ENCODE data around the gene HOXB3.
A peak's percentile ranks its signal among the peaks of the same experiment; 100 is the strongest.

Gene HOXB3

DNA sequence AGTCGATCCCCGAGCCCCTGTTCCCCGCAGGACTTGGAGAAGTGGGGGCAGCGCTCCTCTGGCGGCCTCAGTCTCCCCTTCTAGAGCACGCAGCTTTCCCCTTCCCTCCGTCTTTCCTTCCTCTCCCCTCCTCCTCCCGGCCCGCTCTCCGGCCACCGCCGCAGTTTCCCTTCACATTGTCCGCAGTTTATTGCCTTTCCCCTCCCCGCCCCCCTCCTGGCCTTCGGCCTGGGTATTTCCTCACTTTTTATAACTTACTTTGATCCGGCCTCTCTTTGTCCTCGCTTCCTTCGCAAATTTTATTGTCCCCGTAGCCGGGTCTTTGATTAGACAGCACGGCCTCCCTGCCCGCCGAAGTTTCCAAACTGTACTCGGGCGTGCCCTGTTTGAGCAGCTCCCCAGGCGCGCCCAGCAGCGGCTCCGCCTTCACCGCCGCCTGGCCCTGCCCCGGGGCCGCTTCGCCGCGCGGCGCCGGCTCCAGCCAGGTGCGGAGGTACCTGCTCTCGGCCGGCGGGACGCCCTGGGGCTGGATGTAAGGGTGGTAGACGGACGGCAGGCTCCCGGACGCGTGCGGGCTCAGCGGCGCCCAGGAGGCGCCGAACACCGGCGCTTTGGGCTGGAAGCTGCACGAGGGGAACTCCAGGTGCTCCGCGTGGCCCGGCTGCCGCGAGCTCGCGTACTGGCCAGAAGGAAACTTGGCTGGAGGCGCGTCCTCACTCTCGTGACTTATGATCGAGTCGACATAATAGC, 35.6 kb upstream of the HOXB3 start:
- DNase-seq: no peak

DNA sequence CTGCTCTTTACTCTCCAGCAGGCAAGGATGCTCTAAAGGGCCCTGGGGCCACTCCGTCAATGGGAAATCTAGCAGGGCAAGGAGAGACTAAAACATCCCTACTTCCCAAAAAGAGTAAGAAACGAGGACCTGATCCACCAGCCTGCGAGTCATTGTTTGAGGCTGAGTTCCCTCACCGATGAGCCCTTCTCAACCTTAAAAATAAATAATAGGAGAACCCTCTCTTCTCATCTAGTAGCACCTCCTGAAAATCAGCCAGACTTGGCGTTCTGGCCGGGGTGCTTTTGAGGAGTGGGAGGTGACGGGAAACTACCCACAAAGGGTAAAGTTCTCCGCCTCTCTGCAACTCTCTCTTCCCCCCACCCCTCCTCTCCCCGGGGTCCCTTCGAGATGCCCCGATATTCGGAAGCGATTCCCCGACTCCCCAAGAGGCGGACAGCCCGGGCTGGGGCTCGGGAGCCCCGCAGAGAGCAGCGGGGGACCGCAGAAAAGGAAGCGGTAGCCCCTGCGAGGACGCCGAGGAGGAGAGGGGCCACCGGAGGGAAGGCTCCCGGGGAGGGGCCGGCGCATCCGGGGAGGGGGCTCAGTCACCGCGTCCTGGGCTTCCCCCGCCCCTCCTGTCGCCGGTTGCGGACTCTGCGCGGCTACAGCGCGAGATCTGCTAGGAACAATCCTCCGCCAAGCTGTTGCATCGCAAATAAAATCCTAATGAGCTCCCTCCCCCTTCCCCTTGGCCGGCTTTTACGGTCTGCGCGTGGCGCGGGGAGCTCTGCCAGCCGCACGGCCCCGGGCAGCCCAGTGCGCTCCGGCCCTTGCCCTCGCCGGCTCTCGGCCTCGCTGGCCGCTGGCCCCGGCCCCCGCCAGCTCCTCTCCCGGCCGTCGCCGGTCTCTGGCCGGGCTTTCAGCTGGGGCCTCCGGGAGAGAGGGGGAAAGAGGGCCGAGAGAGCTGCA, 34.8 kb upstream of the HOXB3 start:
- peak; percentile 60 for DNase-seq

DNA sequence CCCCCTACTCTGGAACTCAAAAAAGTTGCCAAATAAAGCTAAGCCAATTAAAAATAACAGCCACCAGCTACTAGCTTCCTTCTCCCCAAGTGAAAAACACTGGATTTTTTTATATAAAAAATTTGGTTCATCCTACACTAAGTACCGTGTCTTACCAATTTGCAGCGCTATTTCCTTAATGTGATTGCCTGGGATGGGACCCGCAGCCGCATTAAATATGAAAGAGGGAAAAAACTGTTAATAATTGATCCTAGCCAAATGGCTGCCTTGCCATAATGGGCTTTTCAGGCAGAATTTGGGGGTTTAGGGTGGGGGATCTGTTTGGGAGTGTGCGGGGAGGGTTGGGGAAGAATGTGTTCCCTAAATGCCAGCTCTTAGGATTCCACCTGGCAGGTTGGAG, 34.1 kb upstream of the HOXB3 start:
- DNase-seq: no peak

DNA sequence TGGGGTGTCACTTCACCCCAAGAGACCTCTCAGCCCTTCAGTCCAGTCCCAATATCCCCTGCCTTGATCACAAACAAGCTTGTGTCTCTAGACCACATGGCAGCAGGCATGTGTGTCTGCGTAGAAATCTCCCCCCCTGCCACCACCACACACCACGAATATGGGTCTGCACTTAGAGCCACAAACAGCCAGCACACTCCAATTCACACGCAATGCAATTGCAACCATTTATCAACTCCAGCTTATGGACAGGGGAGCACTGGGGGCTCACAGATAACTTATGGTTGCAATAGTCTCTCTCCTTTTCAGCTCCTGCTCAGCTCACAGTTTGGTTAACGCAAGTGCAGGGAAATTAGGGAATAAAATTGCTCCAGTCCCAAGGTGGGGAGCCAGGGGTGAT, 33.5 kb upstream of the HOXB3 start:
- DNase-seq: no peak

DNA sequence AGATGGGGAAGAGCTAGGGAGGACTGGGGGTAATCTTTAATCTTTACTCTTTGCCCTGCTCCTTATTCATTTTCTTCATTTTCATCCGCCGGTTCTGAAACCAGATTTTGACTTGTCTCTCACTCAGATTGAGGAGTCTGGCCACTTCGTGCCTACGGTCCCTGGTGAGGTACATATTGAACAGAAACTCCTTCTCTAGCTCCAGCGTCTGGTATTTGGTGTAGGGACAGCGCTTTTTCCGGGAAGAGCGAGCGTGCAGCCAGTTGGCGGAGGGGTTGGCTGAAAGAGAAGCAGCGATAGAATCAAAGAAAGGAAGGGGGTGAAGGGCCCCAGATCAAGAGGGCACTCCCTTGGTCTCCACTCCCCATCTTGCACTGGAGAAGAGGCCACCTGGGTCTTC, 32.8 kb upstream of the HOXB3 start:
- DNase-seq: no peak

GRCh38 chr17:48621410-48622392, 31.7 kb upstream of the HOXB3 start:
- DNase-seq: no peak

DNA sequence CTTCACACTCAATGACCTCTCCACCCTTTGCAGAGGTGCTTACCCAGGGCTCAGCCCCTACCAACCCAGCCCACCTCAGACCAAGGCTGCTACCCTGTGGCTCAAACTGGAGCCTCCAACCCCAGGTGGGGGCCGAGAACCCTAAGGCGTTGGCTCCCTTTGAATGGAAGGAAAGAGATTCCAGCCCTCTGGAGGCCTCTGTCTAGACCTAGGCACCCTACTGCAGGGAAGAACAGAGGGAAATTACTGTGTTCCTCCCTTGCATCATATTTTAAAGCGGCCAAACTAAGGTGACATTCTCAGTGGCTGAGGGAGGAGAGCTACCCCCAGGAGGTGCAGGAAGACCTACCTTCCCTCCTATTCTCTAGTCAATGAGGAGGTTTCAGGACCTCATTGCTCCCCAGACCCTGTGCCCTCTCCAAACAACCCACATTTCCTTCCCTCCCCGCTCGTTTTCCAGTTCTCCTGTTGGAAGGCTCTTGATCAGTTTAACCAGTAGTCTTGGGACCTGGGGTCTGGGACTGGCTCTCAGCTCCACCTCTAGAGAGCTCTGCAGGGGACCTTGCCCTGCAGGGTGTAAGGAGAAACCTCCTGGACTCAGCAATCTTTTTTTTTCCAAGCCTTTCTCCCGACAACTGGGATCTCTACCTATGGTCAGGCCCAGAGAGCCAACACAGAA, 30.6 kb upstream of the HOXB3 start:
- no peak for DNase-seq

DNA sequence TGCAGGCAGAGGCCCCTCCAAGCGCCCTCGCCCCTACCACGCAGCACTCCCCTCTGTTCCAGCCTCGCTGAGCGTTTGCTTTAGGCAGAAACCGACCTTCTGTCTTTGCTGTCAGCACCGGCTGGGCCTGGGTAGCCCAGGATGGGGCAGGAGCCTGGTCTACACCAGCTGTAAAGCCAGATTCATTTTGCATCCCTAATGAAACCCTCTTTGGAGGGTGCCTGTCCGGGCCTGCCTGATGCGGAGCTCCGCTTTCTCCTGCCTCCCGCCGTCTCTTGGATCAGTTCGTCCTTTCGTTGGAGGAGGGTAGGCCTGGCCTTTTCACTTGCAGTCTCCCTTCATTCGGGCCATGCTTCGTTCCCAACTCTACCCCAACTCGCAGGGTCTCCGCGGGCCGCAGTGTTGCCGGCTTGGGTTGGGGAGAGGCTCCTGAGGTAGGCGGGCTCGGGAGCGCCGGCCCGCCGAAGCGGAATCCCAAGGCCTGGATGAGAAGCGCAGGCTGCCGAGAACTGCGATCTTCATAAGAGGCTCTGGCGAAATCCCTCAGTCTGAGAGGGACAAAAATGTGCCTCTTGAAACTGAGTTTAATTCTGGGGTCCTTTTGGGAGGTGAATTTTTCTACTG, 29.9 kb upstream of the HOXB3 start:
- DNase-seq: no peak

GRCh38 chr17:48618256-48618896, 28.3 kb upstream of the HOXB3 start:
- DNase-seq: peak; percentile 96

DNA sequence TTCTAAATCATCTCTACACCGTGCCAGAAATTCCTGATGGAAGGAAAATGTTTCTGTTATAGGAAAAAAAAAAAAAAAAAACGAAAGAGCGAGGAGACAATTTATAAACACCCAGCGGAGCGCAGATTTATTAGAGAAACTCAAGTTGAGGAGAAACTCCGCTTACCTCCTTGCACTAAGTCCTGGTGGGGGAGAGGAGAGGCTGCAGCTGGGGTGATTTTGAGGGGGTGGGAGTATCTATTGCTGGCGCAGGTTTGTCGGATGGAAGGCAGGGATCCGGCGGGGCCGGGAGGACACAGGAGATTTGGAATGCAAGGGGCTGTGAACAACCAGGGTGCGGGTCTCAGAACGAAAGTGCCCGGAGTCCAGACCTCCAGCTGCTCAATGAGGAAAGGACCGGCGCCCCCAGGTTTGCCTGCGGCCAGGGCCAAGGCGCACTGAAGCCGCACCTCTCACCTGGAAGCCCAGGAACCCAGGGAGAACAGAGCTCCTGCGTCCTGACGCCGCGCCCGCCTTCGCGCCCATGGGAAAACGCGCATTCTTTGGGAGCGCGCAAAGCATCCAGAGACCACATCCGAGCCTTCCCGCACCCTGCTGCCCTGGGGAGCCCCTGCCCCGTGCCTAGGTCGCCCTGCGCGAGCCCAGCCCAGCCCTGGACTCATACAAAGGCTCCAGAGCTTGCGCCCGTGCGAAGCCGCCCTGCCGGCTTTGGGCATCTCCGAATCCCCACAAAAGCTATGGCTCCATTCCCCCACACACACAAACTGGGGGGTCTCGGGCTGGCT, 27.6 kb upstream of the HOXB3 start:
- peak; percentile 53 for DNase-seq

DNA sequence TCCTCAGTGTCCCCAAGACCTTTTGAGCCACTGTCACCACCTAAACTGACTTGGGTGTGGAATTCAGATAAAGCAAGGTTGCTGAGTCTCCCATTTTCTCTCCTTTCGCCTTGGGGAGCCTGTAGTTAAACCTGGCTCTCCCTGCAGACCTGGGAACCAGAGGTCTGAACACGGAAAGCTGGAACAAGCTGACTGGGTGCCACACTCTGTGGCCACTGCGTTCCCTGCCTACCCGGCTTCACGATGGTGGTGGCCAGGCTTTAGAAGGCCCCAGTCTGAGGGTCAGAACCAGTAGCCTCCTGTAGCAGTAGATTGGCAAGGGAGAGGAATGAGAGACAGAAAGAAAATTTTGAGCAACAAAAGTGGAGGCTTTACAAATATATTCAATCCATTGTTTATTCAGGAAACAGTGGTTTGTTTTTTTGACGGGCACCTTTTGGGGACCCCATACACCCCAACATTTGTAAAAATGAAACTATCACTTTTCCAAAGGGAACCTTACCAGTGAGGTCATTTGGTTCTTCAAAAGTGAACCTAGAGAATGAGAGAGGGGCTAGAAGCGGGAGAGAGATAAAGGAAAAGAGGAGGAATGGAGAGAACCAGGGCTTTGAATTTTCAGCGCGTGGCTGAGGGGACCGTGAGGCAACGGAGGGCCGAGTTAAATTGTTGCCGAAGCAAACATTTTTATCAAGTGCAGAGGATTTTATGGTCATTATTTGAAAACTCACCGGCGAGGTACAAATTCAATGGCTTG, 26.9 kb upstream of the HOXB3 start:
- no peak for DNase-seq

DNA sequence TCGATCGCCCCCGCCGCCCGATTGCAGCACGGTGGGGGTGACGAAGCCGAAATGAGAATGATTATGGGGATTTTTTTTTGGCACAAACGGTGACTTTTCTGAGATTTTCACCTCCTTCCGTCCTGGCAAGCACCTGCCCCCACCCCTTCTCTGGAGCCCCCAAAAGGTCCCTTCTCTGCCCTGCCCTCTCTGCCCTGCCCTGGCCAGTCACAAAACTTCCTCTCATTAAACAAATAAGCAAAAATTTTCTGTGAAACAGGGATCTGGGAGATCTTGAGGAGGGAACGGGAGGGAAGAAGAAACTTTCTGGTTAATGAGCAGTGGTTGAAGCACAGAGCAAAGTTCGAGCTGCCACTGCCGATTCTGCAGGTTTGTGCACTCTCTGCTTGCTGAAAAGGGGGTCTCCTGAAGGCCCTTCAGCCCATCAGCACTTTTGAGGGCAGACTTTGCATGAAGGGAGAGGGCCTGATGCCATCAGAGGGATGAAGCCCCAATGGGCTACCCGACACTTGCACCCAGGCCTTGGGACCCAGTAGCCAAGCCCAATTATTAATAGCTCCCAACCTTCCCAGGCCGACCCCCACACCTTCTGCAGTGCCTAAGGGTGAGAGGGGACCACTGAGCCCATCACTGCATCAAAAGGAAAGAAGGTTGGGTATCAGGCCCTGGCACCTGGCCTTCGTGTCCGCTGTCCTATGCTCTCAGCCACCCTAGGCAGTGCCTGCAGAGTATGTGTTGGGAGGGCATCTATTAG, 26.1 kb upstream of the HOXB3 start:
- DNase-seq: peak; percentile 14

DNA sequence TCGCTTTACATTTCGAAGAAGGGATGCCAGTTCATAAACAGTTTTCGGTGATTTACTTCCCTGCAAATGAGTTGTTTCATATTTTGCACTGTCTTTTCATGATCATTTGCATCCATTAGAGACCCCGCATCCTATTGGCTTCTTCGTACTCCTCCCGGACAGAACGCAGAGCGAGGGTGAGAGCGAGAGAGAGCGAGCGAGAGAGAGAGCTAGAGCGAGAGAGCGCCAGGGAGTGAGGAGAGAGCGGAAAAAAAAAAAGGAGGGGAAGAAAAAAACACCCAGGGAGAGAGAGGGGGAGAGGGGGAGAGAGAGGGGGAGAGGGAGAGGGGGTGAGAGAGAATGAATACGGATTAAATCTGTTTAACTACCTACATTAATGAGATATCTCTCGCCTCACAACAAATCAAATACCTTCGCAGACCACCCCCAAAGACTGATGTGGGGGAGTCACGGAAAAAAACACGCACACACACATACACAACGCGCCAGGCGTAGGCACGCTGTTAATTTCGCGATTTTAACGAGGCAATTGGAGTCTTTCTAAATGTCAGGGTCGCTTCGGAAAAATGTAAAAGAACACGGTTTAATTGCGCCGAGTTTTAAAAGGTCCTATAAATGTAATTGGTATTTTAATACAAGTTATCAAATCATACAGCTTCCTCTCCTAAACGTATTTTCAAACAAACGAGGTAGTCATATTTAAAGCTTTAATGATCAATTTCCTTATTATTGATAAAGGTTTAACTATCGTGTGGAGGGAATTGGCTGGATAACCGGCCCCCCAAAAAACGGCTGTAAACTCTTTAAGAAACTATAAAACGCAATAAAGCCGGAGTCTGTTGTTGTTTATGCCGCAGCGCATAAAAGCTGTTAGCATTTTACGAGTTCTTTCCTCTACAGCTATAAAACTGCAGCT, 25.3 kb upstream of the HOXB3 start, which contains the start of gene HOXB8:
Gene HOXB8 (minus strand): TSS at position 246 of the 916 bp plus-strand sequence. CDS start 588 bp downstream, outside the sequence.
- DNase-seq: peak; percentile 57

DNA sequence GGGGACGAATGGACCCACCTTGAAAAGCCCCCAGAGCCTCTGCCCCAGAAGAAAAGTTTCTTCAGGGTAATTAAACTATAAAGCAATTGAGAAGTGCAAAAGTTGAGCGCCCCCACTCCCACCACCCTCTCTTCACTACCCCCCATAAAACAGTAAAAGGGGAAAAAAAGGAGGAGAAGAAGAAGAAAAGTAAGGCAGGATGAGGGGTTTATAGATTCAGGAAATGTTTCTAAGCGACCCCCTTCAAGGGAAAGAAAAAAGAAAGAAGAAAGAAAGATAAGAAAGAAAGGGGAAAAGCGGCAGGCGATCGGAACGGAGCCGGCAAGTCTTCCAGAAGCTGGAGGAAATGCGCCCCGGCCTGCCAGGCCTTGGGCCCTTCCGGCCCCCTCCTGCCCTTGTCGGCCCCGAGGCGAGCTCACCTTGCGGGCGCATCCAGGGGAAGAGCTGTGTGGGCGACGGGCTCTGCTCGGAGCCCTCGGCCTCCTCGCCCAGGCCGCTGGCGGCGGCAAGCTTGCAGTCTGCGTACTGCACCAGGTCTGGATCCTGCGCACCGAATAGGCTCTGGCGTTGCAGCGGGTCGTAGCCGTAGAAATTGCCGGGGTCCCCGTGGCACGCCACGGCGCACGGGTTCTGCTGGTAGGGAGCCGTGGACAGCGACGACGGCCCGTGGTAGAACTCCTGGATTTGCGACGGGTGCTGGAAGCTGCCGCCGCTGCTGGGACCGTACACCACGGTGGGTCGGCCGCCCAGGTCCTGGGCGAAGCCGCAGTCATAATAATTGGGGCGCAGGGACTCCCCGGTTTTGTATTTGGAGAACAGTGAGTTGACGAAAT, 24.0 kb upstream of the HOXB3 start:
- DNase-seq: peak; percentile 65

DNA sequence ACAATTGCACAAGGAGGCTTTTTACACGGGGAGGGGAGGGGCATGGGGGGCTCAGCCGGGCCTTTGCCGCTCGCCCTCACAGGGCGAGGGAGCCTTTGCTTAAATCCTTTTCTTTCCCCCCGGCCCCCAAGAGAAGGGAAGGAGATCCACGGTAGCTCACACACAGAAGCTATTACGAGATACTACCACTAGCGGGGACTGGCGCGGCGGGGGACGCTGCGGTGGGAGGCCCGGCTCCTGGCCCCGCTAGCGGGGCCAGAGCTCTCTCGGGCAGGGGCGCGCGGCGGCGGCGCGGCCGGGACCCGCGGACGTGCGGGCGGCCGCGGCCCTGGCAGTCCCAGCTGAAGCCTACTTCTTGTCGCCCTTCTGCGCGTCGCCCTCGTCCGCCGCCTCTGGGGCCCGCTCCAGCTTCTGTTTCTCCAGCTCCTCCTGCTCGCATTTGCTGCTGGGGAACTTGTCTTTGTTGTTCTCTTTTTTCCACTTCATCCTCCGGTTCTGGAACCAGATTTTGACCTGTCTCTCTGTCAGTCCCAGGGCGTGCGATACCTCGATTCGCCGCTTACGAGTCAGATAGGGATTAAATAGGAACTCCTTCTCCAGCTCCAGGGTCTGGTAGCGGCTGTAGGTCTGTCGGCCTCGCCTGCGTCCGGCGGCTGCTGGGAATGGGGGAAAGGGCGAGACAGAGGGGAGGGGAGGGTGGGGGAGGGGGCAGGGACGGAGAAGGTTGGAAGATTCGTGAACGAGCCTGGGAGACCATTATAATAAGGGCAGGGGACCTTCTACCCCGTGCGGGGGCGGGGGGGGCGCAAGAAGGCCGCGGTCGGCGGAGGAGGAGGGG, 23.0 kb upstream of the HOXB3 start:
- DNase-seq: peak; percentile 74

- DNase-seq: peak; percentile 52
Observed at GRCh38 chr17:48612456-48612853, 22.4 kb upstream of the HOXB3 start.
